HG03060 (cell line): ENCODE results near the gene SOS1.
"Not testable (repeated sequence)": the region's sequence is repeated elsewhere in the genome, so short reads cannot be mapped to it uniquely, and the experiment has no call there.

Experiments used
- ATAC-seq: cut with Tn5 transposase; IDR thresholded peaks from one replicate; pipeline ENCODE4 v1.9.1; 2021; ENCODE audit warnings: low read depth, moderate number of reproducible peaks; ENCODE audit not compliant: unreplicated experiment

The SOS1 gene

DNA sequence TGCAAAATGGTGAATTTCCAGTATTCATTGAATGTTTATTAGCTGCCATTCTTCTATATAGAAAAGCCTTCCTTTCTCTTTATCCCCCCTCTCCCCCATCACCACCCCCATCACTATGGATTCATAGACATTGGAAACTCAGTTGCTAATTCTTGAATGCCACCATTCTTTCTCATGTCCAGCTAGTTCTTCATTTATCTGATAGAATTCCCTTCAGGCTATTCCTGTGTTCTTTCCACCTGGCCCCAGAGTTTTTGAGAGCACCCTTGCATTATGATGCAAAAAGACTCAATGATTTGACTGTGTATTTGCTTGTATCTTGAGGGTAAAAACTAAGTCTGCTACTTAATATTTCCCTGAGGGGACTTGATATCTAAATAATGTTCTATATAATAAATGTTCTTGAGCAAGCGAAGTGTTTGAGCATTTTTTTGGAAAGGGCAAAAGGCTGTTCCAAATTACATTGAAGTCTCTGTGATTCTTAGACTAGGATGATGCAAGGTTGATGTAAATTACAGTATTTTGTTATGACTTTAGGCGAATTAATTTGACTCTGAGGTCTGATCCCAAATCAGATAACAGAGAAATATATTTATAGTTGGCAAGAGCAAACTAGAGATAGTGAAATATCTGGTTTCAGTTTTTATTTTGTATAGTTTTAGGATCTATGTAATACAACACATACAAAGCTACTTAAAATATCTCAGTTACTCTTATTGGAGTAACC is 18.8 kb upstream of the SOS1 start:
- no peak for ATAC-seq

DNA sequence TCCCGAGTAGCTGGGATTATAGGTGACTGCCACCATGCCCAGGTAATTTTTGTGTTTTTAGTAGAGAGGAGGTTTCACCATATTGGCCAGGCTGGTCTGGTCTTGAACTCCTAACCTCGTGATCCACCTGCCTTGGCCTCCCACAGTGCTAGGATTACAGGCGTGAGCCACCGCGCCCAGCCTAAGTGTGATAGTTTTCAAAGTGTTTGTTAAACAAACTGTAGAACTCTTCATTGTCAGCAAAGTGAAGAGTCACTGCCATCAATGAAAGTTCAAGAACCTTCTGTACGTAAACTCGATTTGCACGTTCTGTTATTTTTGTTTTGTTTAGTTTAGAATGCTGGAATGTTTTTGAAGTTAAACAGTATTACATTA is 18.0 kb upstream of the SOS1 start:
- ATAC-seq: no peak

DNA sequence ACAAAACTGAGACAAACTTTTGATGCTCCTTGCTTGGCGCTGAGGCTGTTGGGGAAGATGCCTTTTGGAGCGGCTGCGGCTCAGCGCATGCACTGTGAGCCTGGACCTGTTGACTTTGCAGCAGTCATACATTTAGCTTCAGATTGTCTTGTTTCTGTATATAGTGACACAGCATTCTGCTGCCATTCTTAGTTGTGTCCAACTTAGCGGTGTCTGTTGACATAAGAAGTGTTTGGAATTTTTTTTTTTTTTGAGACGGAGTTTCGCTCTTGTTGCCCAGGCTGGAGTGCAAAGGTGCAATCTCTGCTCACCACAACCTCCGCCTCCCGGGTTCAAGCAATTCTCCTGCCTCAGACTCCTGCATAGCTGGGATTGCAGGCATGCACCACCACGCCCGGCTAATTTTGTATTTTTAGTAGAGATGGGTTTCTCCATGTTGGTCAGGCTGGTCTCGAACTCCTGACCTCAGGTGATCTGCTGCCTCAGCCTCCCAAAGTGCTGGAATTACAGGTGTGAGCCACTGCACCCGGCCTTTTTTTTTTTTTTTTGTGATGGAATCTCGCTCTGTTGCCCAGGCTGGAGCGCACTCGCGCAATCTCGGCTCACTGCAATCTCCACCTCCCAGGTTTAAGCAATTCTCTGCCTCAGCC is 17.5 kb upstream of the SOS1 start:
- ATAC-seq: not testable (repeated sequence)

DNA sequence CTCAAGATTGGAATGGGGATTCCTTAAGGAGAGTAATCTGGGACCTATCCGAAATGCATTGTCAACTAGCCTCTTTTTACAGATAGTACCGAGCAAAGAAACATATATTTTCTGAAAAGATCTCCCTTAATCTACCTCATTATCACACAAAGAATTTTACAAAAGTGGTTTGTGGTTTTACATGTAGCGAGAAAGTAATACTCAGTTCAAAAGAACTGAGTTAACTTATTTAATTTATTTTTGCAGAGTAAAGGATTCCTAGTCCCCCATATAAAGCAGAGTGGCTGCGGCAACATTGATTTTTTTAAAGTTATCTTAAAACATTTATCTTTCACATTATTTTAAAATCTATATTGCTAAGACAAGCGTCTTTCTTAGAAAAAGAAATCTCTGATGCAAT is 15.9 kb upstream of the SOS1 start:
- no peak for ATAC-seq

DNA sequence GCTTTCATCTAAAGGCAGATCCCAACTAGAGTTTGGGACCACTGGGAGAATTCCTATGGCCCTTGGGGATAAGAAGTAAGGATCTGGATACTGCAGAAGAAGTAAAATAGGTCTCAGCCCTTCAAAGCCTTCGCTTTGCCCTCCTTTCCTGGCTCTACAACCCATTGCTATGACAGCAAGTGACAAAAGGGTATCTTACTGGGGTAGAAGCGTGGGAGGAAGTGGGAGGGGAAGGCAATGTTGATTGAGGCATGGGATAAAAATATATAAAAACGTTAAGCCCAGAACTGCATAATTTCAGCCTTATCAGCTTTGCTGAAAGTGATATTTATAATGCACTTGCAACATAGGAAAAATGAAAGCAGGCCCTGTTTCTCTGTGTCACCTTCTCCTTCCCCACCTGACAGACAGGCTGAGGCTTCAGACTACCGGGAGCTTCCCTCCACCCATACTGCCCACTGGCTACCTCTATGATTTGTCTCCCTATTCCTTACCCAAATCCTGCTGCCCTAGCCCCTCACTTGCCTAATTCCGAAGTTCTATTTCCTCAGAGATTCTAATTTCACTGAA is 14.9 kb upstream of the SOS1 start:
- ATAC-seq: no peak

DNA sequence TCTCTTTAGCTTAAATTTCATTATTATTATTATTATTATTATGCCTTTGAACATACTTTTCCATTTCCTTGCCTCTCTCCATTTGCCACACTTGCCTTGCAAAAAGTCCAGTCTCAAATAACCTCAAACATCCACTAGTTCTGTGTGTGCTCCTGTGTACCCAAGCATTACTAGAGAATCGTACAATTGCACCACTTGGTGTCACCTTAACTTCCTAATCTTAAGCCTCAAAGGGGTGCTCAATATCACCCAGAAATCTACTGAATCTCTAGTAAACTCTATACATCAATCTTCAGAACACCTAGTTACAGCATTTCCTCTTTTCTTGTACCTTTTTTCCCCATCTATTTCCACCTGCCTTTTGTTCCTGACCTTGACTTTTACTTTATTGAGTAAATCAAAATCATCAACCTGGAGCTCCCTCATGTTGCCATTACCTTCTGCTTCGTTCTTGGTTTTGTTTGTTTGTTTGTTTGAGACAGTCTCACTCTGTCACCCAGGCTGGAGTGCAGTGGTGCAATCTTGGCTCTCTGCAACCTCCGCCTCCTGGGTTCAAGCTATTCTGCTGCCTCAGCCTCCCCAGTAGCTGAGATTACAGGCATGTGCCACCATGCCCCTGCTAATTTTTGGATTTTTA is 12.5 kb upstream of the SOS1 start:
- ATAC-seq: no peak

DNA sequence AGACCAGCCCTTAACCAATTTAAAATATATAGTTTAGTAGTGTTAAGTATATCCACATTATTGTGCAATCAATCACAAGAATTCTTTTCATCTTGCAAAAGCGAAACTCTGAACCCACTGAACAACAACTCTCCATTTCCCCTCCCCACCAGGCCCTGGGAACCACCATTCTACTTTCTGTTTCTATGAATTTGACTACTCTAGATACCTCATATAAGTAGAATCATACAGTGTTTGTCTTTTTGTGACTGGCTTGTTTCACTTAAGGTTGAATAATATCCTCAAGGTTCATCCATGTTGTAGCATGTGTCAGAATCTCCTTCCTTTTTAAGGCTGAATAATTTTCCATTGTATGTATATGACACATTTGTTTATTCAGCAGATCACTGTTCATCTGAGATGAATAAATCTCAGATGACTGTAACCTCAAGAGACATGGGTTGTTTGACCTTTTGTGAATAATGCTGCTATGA is 8.1 kb upstream of the SOS1 start:
- ATAC-seq: peak; percentile 32

DNA sequence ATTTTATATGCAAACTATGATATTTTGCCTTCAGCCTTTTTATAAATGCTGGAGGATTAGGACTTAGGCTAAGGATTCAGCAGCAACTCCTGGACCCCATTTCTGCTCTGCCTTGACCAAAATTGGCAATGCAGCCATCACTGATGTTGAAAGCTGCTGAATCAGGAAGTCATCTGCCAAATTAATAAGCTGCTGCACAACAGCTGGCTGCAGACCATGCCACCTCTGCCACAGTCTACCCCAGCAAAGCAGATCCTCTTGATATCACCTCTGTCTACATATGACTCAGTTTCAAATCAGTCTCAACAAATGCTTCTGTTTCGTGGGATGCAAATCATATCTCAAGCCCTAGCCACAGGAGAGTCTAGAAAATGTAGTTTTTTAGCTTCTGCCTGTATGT is 7.1 kb upstream of the SOS1 start:
- ATAC-seq: peak; percentile 66

DNA sequence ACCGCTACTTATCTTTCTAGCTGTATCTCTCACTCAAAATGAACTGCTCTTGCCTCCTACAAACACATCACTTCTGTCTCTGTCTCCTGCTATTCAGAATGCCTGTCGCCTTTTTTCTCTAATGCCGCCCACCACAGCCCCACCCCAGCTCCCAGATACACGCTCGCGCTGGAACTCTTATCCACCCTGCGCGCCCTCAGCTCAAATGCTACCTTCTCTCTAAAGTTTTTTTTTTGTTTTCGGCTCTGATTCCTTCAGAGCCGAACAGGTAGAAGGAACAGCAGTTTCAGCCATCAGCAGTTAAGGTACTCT is 3.9 kb upstream of the SOS1 start:
- no peak for ATAC-seq

DNA sequence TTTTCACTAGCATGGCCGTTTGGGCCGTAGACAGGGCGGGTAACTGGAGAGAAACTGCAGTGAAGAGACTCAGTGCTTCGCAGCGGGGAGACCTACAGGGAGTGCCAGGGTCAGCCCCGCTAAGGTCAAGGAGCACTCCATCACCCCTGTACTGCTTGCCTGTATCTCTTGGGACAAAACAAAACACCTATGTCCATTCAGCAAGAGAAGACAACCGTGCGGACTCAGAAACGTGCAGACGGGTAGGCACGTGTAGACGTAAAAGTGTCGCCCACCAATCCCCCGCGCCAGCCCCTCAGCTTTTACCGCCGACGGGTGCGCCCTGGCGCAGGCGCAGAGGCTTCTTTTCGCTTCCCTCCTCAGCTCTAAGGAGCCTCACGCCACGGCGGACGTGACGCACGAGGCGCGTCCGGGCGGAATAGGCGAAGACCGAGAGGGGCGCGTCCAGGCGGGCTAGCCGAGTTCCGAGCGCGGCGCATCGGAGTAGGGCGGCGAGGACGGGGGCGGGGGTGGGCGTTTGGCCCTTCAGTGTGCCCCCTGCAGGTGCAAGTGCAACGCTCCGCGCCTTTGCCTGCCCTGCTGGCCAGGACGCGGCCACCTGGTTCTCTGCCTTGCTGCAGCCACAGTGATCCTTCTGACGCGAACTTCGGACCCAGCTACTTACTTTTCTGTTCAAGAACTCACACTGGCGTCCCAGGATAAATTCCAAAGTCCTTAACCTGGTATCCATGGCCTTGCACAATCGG is 3.3 kb upstream of the SOS1 start:
- ATAC-seq: peak; percentile 35

DNA sequence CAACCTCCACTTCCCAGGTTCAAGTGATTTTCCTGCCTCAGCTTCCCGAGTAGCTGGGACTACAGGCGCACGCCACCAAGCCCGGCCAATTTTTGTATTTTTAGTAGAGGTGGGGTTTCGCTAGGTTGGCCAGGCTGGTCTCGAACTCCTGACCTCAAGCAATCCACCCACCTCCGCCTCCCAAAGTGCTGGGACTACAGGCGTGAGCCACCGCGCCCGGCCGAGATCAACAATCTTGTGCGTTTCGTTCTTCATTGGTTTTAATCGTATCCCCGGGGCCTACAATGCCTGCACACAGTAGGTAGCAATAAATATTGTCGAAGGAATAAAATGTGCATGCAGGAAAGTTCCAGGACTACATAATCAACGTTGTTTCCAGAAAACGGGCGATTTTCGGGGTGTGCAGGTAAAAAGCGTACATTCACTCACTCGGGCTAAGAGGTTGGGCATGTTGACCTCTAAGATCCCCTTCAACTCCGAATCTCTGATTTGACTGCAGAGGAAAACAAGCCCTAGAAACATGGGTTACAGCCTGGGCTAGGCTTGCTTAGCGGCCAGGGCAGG is 2.7 kb upstream of the SOS1 start:
- ATAC-seq: no peak

DNA sequence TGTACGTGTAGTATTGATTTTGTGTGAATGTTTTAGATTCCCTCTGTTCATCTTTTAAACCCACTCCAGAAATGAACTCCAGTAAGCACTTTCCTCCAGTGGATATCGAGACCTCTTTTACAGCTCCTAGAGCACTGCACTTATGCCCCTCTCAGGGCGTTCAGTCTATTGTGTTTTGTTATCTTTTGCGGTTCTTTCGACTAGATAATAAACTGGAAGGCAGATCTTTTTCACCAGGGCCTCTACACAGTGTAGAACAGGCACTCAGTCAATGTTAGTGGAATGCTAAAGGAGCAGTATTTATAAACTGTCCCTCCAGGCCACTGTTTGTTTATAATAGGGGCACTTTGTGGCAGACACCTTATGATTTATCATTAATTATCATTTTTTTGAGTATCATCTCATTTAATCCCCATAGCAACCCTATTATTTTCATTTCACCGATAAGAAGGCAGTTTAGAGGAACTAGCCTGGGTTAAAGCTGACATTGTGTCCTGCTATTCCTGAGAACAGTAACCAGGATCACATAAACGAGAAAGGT is 742 bp upstream of the SOS1 start:
- ATAC-seq: no peak

DNA sequence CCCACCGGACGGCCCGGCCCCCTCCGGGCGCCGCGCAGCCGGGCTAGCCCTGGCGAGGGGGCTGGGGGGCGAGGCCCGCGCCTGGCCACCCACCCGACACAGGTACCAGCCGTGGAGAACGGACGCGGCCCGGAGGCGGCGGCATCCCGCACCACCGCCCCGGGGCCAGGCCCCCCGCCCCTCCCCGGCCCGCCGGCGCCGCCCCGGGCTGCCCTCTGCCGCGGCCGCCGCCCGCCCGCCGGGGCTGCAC is 405 bp downstream of the SOS1 start:
- ATAC-seq: no peak

DNA sequence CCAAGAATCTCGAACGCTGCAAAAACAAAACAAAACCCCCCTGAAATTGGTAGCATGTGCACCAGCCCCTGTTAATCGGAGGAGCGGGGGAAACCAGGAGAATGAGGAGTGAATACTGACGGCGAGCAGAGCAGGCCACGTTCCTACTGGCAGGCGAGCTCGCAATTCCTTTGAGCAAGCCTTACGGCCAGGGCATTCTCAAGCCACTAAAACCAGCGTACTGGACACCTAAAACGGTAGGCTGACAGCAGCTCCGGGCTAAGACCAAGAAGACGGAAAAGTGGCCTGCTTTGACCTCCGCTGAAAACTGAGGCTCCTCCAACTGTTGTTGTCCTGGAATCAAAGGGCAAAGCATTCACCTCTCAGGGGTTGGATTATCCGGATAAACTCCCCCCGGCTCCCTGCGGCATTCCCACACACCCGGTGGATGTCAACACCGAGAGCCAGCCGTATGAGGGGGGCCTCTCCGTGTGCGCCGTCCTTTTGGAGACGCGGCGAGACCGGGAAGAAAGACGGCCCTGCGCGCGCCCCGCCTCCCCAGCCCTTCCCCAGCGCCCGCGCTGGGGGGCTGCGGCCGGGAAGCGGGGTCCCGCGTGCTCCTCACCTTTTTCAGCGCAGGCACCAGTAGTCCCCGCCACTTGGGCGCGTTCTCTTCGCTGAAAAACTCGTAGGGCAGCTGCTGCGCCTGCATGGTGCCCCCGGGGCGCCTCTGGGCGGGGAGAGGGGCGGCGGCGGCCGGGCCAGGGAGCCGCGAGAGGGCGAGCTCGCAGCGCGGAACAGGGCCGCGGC is 925 bp downstream of the SOS1 start:
- ATAC-seq: peak; percentile 5

DNA sequence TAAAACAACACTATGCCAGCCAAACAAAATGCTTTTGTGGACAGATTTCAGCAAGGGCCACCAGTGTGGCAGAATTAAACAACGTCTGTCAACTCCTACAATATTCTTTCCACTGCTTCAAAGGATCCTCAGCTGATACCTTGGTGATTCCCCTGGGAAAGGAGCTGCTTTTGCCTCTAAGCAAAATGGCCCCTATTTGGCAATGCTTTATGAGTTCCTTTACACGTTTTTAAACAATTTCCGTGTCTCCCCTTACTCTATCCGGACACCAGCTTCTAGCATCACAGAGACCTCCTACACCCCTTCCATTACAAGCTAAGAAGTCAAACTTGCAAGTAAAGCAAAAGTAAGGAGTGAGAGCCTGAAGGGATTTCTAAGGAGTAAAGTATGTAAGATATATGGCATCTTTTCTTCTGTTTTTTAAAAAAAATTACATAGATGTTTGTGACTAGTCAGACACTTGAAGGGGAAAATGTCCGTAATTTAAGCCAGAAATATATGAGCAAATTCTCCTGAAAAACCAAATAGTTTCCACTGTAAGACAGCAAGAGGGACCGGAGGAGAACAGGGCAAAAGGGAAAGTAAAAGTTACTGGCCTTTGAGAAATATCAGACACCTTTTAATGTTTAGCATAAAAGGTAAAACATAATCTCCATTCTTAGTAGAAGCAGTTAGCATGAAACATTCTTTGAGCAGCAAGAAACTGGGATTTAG is 1.9 kb downstream of the SOS1 start:
- ATAC-seq: no peak

DNA sequence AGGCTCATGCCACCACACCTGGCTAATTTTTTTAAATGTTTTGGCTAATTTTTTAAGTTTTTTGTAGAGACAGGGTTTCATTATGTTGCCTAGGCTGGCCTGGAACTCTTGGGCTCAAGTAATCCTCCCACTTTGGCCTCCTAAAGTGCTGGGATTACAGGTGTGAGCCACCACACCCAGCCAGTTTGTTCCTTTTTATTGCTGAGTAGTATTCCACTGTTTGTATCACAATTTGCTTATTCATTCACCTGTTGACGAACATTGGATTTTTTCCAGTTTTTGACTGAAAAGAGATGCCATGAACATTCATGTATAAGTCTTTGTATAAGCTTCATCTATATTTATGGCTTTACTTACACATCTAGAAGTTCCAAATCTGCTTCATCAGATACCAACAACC is 5.3 kb downstream of the SOS1 start:
- no peak for ATAC-seq

DNA sequence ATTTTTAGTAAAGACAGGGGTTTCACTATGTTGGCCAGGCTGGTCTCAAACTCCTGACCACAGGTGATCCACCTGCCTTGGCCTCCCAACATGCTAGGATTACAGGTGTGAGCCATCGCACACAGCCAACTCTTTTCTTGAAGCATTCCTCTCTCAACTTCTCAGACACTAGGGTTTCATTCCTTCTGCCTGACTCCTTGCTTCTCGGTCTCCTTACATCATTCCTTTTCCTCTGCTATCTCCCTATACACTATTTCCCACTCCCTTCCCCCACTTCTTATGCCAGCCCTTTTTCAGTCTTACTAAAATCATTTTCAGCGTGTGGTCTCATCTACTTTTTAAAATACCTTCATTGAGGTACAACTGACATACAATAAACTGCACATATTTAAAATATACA is 6.1 kb downstream of the SOS1 start:
- no peak for ATAC-seq

DNA sequence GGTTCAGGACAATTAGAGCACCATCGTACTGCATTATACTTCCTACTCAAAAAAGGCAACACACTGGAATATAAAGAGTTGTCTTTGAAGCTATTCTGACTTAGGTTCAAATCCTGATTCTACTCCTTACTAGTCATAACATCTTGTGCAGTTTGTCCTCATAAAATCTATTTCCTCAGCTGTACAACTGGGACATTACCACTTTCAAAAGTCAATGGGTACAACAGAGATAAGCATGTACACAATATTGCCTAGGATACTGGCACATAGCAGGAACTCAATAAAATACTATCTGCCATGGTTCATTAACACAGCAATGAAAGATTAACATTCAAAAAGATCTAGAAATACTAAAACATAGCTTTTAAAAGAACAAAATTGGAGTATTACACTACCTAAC is 11.3 kb downstream of the SOS1 start:
- no peak for ATAC-seq

DNA sequence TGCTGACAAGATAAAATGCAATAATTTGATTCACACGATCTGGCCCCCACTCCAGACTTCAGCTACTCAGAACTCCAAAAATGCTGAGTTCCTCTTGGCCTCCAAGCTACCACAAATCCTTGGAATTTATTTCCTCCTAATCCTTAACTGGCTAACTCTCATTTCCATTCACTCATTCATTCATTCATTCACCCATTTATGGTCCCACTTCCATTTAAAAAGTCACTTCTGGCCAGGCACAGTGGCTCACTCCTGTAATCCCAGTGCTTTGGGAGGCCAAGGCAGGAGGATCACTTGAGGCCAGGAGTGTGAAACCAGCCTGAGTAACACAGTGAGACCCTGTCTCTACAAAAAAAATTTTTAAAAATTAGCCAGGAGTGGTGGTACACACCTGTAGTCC is 12.5 kb downstream of the SOS1 start:
- no peak for ATAC-seq
